Ovary (tissue), 3 donors: Measurements from ENCODE around the gene TRIM37.

Source experiments
- POLR2A ChIP-seq: fragments of 450-650 bp; IDR thresholded peaks from one replicate; pipeline ENCODE4 v1.6.1; 2017; ENCODE audit warnings: antibody characterized with exemption, mild to moderate bottlenecking, moderate library complexity
- TF ChIP-seq, protein P1 (sequence below), 3 donors: fragments of 450-650 bp in 2 of 3; fragments of 200-600 bp in 1 of 3; IDR thresholded peaks; one replicate each; pipeline versions ENCODE4 v1.5.1 to v1.8.0; 2016 to 2022; ENCODE audit warnings: antibody characterized with exemption in 3 of 3, mild to moderate bottlenecking in 1 of 3
- donor health status: DM: no; HTN: no; CAD: no.

DNA sequence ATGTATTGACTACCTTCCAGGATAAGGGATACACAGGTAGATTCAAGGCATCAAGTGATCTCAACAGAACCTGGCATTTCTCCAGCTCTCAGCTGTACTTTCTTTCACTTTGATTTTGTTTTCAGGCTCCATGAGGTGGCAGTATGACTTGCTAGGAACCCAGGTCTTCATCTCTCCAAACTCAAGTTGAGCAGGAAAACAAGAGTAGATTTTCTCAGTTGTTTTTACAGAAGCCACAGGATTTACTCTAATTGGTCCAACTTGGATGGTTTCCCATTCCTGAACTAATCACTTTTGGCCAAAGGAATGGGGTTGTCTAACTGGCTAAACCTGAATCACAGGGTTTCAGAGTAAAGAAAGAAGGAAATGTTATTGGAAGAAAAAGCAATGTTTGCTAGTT is 146.6 kb downstream of the TRIM37 start:
- TF ChIP-seq, protein P1, sequence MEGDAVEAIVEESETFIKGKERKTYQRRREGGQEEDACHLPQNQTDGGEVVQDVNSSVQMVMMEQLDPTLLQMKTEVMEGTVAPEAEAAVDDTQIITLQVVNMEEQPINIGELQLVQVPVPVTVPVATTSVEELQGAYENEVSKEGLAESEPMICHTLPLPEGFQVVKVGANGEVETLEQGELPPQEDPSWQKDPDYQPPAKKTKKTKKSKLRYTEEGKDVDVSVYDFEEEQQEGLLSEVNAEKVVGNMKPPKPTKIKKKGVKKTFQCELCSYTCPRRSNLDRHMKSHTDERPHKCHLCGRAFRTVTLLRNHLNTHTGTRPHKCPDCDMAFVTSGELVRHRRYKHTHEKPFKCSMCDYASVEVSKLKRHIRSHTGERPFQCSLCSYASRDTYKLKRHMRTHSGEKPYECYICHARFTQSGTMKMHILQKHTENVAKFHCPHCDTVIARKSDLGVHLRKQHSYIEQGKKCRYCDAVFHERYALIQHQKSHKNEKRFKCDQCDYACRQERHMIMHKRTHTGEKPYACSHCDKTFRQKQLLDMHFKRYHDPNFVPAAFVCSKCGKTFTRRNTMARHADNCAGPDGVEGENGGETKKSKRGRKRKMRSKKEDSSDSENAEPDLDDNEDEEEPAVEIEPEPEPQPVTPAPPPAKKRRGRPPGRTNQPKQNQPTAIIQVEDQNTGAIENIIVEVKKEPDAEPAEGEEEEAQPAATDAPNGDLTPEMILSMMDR (IDR thresholded peaks at IDR 0.05): no peak
- no peak for TF ChIP-seq POLR2A
